Bronchus fibroblast of lung (primary cell): ENCODE results near the gene DEPDC7. TPM values are rescaled to one million over a fixed set of nuclear protein-coding genes. Genes with fewer than 3 reads are reported as not detected.

Experiments
- total RNA-seq: library from RNA; depleted of rRNA; stranded (reverse); fragments of >200 nt; gene quantifications from 2 replicates; pipeline ENCODE4 v1.2.3, GENCODE V29; 2015

The DEPDC7 gene
- total RNA-seq: 4.0 and 4.5 TPM in 2 replicates

GRCh38 chr11:33015621-33016551 lies at the start of gene DEPDC7:
Gene DEPDC7, plus strand, starts transcription at chr11:33015878. Its CDS starts 78 bp downstream, at chr11:33015956.

GRCh38 chr11:33039274-33040032 lies 23.8 kb downstream of the DEPDC7 start, which contains the start of gene TCP11L1:
Gene TCP11L1, plus strand, starts transcription at chr11:33039572. Its CDS starts 4,202 bp downstream, at chr11:33043774.

Other genes starting within 250 kb of the DEPDC7 start
- not detected in 2 replicates for gene CCDC73, start 221.2 kb upstream of the DEPDC7 start, total RNA-seq
- gene PRRG4, start 186.0 kb upstream of the DEPDC7 start, total RNA-seq: not detected in 2 replicates
- 6.2 and 9.8 TPM in 2 replicates for gene QSER1, start 123.1 kb upstream of the DEPDC7 start, total RNA-seq
- 15.6 and 17.7 TPM in 2 replicates for gene TCP11L1, start 23.7 kb downstream of the DEPDC7 start, total RNA-seq
- gene CSTF3, start 145.6 kb downstream of the DEPDC7 start, total RNA-seq: 19.7 and 20.1 TPM in 2 replicates
- gene HIPK3, start 241.5 kb downstream of the DEPDC7 start, total RNA-seq: 12.9 and 13.8 TPM in 2 replicates